HG02943 (cell line): Measurements from ENCODE around the gene AP1G2.

Source experiments
- ATAC-seq: cut with Tn5 transposase; IDR thresholded peaks from one replicate; pipeline ENCODE4 v1.9.1; 2021; ENCODE audit warnings: mild to moderate bottlenecking, low read depth, moderate library complexity; ENCODE audit not compliant: unreplicated experiment

Gene AP1G2

DNA sequence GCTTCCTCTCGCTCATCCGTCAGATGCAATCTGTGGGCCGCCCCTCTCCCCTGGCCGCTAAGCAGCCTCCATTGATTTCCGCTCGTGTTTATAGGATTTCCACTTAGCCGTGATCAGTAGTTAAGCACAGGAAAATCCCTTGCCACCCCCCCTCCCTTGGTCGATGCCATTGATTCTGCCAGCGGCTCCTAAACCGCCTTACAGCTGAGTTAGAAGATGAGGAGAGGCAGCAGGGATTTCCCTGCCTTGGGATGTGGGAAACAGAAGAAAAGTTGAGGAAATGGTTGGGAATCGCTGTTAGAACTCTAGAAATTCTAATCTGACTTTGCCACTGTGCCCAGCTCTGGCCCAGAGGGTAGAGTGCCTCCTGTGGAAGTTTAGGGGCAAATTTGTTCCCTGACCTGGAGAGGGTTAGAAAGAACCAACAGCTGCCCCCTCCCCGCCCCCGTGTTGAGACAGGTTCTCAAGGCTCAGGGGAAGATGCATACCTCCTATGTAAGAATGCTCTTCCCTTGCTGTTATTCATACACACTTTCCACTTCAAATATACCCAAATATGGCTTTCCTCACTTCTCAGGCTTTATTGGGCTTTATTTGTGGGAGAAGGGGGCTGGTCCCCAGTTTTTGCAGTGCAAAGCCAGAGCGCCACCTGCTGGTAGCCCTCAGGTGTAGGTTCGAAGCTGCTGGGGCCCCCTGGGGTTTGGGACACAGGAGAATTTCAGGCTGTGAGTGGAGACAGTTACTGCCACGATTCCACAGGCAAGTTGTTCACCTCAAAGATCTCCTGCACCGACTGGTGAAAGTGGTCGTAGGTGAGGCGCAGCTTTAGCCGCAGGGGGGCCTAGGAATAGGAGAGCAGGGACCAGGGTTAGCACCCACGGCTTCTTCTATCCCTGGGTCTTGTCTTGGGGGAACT, 8.3 kb downstream of the AP1G2 start:
- ATAC-seq, result no peak

DNA sequence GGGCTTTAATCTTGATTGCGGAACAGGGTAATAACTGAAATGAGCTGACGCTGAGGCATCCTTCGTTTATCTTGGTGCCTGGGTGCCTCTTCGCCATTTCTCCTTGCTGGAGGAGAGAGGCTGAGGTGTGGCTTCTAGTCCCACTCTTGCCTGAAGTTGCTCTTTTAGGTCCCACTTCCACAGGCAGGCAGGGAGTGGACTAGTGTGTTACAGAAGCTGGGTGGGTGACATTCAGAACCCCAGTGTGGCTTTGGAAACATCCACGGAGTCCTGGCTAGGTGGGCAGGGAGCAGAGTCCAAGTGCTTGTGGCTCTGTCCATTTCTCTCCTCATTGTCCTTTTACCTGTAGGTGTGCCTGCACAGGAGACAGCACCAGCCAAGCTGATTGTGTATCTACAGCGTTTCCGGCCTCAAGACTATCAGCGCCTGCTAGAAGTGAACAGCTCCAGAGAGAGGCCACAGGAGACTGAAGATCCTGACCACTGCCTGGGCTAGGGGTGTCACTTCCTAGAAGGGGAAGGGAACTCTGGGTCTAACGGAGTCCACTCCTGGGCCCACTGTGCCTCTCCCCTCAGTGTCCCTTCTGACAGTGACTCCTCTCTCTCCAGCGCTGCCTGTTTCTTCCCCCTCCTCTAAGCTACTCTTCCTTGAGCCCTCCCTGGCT, 9.1 kb downstream of the AP1G2 start:
- ATAC-seq, result no peak

DNA sequence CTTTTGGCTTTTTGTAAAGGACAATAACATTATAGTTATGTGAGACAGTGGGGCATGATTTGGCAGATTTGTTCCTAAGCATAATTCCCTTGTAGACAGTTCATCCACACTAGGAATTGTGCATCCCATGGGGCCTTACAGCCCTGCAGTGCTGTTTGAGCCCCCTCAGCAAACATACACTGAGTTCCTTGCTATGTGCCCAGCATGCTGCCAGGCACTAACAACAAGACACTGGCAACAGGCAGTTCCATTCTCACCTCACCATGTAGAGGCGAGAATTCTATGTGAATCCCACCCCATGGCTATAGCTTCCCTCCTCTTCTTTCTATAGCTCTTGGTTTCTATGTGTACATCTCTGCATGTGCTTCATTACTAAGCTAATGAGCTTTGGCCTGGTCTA, 9.6 kb downstream of the AP1G2 start:
- no peak for ATAC-seq

DNA sequence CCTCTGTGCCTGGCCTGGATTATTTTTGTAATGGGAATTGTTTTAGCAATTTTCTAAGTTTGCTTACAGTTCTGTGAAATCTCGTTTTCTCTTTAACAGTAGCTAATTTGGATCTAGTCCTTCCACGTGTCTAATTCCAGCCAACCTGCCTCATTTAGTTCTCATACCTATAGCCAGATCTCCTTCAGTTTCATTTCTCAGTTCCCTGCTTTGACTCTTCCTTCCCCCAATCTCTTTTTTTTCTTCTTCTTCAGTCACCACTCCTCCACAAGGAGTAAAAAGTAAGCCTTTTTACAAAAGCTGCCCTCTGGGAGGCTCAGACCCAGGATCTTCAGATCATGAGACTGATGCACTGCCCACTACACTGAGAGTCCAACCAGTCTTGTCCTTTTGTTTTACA, 10.1 kb downstream of the AP1G2 start:
- no peak for ATAC-seq

DNA sequence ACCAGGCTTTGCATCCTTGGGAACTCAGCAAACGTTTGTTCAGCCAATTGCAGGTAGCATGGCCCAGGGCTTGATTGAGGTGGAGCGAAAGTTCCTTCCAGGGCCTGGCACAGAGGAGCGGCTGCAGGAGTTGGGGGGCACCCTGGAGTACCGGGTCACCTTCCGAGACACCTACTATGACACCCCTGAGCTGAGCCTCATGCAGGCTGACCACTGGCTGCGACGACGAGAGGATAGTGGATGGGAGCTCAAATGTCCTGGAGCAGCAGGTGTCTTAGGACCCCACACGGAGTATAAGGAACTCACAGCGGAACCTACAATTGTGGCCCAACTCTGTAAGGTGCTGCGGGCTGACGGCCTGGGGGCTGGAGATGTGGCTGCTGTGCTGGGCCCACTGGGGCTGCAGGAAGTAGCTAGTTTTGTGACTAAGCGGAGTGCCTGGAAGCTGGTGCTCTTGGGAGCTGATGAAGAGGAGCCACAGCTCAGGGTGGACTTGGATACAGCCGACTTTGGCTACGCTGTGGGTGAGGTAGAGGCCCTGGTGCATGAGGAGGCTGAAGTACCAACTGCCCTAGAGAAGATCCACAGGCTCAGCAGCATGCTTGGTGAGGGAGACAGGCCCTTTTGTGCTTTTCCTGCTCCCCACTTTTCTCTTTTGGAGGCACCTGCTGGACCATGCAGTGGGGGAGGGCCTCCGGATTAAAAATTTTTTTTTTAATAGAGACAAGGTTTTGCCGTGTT, 10.7 kb downstream of the AP1G2 start:
- no peak for ATAC-seq

DNA sequence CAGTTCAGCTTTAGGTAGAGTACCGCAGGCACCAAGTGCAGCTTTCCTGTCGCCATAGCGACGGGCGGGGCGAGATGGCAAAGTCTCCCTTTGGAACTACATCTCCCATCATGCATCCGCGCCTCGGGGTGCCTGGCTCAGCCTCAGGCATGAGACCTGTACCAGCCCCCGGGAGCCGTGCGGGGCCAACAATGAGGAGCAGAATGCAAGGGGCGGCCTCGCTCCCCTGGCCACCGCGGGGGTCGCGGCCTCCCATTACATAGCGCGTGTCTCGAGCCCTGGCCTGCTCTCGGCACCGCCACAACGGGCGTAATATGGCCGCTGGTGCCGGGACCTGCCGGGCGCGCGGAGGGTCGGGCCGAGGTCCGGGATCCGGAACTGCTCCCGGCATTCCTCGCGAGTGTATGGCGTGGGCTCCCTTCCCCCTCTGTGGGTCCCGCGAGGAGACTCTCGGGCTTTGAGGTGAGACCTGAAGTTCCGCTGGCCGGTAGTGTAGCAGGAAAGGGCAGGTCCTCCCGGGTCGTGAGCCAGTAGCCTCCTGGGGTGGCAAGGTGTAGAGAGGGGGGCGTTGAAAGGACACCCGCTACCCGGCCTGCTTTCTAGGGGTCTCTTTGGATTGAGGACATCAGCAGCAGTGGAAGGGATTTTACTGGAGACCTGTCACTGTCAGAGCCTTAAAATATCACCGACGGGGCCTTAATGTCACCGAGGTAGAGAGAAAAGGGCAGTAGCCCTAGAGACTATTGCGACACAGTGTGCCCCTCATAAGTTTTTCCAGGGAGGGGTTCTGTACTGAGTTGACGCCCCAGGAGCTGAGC, 11.5 kb downstream of the AP1G2 start, which contains the start of gene THTPA:
Gene THTPA (plus strand): TSS at position 390 of the 818 bp plus-strand sequence. CDS start 487 bp downstream, outside the sequence.
- peak; percentile 82 for ATAC-seq

DNA sequence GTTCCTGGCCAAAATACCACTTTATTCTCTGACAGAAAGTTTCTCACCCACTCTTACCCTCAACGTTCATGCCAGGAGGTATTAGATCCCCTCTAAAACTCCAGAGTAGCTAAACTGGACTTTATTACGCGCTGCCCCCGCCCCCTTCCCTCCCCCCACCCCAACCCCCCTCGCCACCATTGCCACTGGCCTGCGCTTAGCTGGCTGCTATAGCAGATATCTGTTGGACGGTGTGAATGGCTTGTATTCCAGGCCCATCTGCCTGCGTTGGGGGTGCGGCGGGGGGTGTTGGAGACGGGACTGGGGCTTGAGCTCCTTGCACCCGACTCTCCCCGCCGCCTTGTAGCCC, 12.1 kb downstream of the AP1G2 start:
- no peak for ATAC-seq

DNA sequence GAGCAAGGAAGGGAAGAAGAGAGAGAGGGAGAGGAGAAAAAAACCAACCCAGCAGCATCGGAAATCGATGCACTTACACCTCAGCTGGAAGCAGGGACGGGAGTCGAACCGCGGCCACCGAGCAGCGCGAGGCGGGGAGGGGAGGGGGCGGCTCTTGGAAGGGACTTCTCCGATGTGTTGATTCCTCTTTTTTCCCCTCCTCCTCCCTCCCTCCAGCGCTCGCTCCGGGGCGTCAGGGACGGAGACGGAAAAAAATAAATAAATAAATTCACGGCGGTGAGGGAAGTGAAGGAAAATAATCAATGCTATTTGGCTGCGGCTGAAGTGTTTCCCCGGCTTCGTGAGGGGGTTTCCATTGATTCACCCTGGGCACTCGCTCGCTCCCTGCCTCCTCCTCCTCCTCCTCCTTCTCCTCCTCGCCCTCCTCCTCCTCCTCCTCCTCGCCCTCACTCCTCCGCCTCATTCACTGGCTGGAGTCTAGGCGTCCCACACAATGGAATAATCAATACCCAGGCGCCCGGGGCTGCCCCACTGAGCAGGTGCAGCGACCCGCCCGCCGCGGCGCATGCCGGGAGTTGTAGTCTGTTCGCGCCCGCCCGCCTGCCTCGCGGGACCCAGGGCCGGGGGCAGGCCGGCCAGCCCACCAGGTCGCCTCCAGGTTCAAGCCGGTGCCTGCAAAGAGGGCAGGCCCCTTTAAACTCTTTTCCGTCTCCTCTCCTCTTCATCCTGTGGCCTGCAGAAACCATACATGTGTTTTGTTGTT, 16.1 kb downstream of the AP1G2 start, which contains the start of gene ZFHX2:
Gene ZFHX2 (minus strand): TSS at position 500 of the 763 bp plus-strand sequence. CDS start 16,440 bp downstream, outside the sequence.
- ATAC-seq, result no peak

DNA sequence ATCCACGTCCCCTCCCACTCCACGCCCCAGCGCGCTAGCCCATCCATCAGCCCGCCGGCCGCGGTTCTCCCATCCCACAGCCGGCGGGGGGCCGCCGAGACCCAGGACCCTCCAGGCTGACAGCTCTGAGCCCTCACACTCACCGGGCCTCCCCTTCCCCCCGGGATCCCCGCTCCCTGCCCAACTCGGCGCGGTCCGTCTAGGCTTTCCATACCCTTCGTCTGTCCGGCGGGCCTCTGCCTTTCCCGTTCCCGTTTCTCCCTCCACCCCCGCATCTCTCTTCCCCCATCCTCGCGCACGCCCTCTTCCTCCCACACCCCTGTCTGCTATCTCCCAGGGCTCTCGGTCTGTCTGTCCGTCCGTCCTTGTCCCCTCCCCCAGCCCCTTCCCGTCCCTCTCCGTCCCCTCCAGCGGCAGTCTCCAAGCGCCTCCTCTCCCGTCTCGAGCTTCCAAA, 16.8 kb downstream of the AP1G2 start:
- no peak for ATAC-seq

DNA sequence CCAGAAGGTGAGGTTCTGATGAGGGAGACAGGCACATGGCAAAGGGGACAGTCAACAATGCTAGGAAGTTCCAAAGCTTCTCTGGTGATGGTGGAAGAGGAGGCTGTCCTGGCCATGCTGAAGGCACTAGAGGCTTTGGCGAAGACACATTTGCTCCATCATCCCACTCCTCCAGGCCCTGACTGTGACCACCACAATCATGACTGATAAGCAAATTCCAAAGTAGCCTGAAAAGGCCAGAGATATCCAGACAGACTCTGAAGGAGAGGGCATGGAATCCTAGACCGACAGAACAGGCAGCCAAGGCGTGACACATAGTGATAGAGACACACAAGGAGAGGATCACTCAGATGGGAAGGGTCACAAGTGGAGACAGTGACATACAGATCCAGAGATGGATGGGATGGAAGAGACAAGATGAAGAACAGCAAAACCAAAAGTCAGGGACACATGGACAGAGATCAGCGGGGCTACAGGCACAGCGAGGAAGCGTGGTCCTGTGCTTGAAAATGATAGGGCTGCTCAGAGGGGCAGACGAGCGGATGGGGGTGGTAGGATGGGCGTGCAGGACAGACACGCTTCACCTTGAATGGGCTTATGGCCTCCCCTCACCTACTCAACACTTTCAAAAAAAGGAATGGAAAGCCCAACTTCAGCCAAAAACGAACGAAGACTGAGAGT, 17.3 kb downstream of the AP1G2 start:
- no peak for ATAC-seq

DNA sequence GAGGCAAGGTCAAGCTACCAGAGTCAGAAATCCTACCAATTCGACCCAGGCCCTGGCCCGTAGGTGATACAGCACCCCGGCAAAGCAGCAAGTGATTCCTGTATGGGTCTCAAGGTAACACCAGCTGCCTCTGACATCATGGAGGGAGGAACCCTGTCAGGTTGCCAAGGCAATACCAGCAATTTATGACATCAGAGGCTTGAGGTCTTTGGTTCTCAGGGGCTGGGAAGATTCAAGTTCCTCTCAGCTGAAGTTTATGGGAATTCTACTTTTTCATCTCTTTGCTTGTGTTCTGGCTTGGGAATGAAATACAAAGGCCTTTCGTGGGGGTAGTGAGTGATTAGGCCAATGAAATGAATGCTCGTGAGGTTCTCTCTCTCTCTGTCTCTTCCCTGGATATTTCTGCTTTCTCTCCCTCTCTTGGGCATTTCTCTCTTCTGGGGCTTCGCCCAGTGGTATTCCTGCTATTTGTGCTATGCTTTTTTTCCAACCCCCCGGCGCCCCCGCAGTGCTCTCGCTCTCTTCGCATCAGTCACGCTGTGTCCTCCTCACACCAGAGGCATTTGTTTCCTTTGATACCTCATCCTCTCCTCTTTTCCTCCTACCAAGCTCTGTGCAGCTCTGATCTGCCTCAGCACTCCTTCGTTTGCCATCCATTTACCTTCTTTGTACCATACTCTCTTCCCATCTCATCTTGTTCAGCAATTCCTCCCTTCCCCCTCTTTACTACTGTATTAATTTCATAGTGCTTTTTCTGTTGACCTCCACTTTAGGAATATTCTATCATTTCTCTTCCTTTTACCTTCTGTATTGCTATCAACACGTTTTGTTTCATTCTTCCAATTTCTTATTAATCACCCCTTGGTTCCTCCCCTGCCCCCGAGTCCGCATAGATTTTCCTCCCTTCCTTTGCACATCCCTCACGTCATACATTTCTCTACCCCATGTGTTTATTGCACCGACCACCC, 19.0 kb downstream of the AP1G2 start:
- ATAC-seq, result no peak

DNA sequence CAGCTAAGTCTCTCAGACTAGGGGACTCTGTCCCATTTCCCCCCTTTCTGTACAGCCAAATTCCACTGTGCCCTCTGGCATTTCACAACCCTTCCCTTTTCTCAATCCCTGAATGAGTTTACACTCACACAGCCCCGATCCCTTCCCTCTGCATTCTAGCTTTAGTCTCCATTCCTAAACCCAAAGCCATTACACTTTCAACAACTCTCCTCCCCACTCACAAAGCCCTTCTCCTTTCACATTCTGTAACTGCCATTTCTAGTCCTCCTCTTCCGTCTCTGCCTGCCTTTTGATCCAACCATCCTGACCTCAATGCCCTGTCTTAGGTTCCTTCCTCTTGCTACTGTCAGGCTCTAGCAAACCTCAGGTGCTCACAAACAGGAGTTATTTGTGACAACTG, 19.7 kb downstream of the AP1G2 start:
- ATAC-seq, result no peak

DNA sequence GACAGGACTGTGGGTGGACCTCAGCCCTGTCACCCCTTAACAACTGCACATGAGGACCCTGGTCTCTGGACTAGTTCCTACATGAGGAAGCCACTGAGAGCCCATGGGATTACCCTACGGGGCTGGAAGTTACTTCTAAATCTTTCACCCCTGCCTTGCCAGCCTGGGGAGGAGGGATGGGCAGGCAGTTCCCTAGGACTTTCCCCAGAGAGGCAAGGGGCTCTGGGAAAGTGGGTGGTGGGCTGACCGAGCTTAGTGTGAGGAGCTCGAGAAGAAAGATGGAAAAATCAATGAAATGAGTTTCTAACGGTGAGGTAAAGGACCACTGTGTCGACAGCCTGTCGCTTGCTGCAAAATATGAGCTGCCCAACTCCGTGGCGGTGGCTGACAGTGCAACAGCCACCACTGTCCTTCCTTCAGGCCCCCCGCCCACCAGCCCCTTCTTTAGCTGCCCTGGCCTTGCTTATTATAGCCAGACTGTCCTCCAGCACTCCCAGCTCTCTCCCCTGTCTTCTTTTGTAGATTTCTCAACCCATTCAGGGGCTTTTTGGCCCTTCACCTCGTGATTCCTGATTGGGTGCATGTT, 21.0 kb downstream of the AP1G2 start:
- ATAC-seq, result no peak

DNA sequence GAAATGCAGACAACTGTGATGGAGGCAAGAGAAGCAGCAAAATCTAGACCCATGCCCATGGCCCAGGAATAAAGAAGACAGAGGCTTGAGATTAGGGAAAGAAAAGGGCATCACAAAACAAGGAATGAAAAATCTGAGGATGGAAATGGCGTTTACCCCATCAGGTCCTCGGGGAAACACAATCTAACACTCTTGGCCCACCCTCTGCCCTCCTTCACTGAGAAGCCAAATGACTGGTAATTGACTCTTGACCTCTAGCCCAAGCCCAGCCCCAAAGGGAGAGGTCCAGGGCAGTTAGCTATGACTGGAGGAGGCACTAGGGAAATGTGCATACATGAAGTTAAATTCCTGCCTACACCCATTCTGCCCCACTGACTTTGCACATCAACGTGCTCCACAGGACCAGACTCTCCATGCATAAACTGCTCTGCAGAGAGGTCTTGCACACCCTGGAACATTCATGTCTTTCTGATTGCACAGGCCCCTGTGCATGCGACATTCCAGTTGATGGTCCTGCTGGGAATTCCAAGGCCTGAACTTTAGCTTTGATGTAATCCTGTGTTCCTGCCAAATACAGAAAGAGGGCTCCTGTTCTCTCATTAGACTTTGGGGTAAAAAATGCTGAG, 21.7 kb downstream of the AP1G2 start:
- no peak for ATAC-seq

DNA sequence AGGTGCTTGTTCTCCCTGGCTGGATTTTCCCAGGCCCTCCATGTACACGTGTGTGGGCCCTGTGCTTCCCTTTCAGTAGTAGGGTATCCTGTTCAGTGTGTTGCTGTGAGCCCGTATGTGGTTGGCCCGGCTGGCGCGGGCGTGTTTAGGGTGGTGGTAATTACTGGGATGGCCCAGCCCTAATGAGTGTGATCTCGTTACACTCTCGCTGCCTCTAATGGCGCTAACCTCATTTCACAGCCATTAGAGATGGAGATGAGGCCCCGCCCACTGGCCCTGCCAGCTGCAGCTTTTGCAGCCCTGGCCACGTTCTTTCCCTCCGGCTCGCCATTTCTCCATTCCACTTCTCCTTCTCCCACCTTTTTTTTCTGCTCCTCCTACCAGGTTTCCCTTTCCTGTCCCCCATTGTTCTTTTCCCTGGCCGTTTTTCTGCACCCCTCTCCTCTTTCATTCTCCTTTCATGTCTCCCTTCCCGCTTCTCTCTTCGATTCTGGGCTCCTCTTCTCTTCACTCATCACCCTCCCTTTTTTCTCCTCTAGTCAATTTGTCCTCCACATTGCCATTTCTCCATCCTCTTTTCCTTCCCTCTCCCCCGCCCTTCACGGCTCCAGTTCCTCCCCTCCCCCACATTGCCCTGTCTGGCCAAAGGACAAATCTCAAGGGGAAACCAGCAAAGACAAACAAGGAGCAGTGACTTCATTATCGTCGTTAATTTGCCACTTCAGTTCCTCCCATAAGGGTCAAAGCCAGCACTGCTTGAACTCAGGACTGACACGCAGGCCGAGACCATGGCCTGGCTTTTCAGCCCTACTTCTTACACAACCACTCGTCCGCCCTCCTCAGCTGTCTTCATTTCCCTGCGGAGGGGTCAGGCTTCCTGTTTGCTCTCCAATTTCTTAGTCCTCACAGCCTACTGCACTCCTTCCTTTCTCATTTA, 22.8 kb downstream of the AP1G2 start:
- no peak for ATAC-seq

DNA sequence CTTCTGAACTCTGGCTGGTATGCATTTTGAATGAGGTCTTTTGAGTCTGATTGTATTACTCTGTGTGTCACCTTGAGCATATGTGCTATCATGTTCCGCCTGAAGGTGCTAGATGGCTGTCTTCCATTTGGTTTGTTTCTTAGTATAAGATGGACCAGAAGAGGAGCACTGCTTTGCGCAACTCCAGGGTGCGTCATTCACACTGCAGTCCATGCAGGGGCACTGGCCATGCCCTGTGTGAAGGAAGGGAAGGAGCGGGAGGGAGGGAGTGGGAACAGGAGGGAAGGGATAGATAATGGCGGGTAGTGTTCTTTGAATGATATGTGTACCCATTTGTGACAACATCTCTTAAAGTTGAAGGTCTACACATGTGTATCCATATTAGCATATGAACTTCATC, 24.2 kb downstream of the AP1G2 start:
- no peak for ATAC-seq
